Adrenal gland (tissue), 5 donors: ENCODE results near the gene USP10.

Experiments
- CTCF ChIP-seq, 6 experiments: fragments of 450-650 bp in 4 of 6; fragments of 200-600 bp in 2 of 6; sonication (generic) in 1 of 6; IDR thresholded peaks; 1 replicate in 5 of 6; 2 replicates in 1 of 6; pipeline versions ENCODE4 v1.5.1 to v1.8.0; 2016 to 2021; ENCODE audit warnings: antibody characterized with exemption in 6 of 6, mild to moderate bottlenecking in 2 of 6, moderate library complexity in 1 of 6
- POLR2A ChIP-seq, 2 donors: fragments of 450-650 bp; IDR thresholded peaks; one replicate each; pipeline ENCODE4 v1.6.1; 2017; ENCODE audit warnings: antibody characterized with exemption in 2 of 2, mild to moderate bottlenecking in 2 of 2, moderate library complexity in 1 of 2
- donor health status: DM: no; HTN: no; CAD: no.

GRCh38 chr16:84672276-84673202 is 27.3 kb upstream of the USP10 start:
- TF ChIP-seq CTCF (IDR thresholded peaks at IDR 0.05) (peak; percentile 75 to 94 (median 90)), POLR2A (IDR thresholded peaks at IDR 0.05) (no peak)
